Calu3 (cell line): ENCODE data around the gene LRRC4. TPM values are rescaled to one million over a fixed set of nuclear protein-coding genes. Genes with fewer than 3 reads are reported as not detected.

ENCODE experiments used
- BruUV-seq: library from RNA; stranded (reverse); fragments of 400-500 nt; replicated peaks from 2 replicates; lab custom pipeline; 2021; lab: Mats Ljungman, UMichigan
- CTCF ChIA-PET: fragments of 300-600 bp; sonication (Branson Sonifier 250); formaldehyde crosslinking; loops from one replicate; lab custom pipeline; 2022; ENCODE audit warnings: antibody characterized with exemption; lab: Charles Lee
- DNase-seq: peaks from one replicate; pipeline ENCODE4 v3.0.0; 2022
- H3K27ac Mint-ChIP-seq: one replicate; pipeline ENCODE4 v1.8.0; 2022; ENCODE audit warnings: mixed read lengths; ENCODE audit not compliant: unreplicated experiment
- H3K27me3 Mint-ChIP-seq: one replicate; pipeline ENCODE4 v1.8.0; 2022; ENCODE audit warnings: mixed read lengths; ENCODE audit not compliant: unreplicated experiment
- H3K36me3 Mint-ChIP-seq: one replicate; pipeline ENCODE4 v1.8.0; 2022; ENCODE audit warnings: mild to moderate bottlenecking, moderate library complexity, mixed read lengths; ENCODE audit not compliant: insufficient read depth, unreplicated experiment
- H3K4me1 Mint-ChIP-seq: one replicate; pipeline ENCODE4 v1.8.0; 2022; ENCODE audit warnings: mild to moderate bottlenecking, low read depth, mixed read lengths; ENCODE audit not compliant: unreplicated experiment
- H3K4me3 Mint-ChIP-seq: one replicate; pipeline ENCODE4 v1.8.0; 2022; ENCODE audit warnings: mild to moderate bottlenecking, low read depth, moderate library complexity, mixed read lengths; ENCODE audit not compliant: unreplicated experiment
- H3K9me3 Mint-ChIP-seq: one replicate; pipeline ENCODE4 v1.8.0; 2022; ENCODE audit warnings: low read depth, mixed read lengths; ENCODE audit not compliant: unreplicated experiment
- CTCF ChIP-seq: fragments of 200-600 bp; IDR thresholded peaks from one replicate; pipeline ENCODE4 v1.8.0; 2022; ENCODE audit warnings: antibody characterized with exemption; ENCODE audit not compliant: unreplicated experiment
- intact Hi-C: fragments of 100-400 bp; cut with micrococcal nuclease; formaldehyde crosslinking; loops from one replicate; pipeline ENCODE4 v1.10.0; 2022; ENCODE audit not compliant: unreplicated experiment
- total RNA-seq: library from RNA; stranded (reverse); gene quantifications from 2 replicates; pipeline ENCODE4 v1.2.3, GENCODE V29; 2022

LRRC4 gene
- total RNA-seq, 1 experiment from 2014 or later = not detected

- peaks cover 14% of the 10 kb centered on the region for H3K4me1 Mint-ChIP-seq
These were observed 3.7 kb downstream of the LRRC4 start for GRCh38 chr7:128027485-128027980.

GRCh38 chr7:128026551-128026950, 4.7 kb downstream of the LRRC4 start:
- CTCF ChIA-PET = interaction anchor here (0.6 kb wide), 2 partner anchors 23 to 116 kb away, joined by 3 to 6 read pairs; no protein-coding TSS in a partner anchor
- H3K27me3 Mint-ChIP-seq = no peaks in the 10 kb centered on the region
- no TSS peak for BruUV-seq

More at GRCh38 chr7:128027485-128027980, 3.7 kb downstream of the LRRC4 start:
- no peak for DNase-seq
- intact Hi-C loops = loop anchor here (10.0 kb wide), 1 partner anchor 323 kb away; no protein-coding TSS in a partner anchor
- BruUV-seq = no TSS peak
- peaks cover 4% of the 10 kb centered on the region for H3K36me3 Mint-ChIP-seq
- H3K9me3 Mint-ChIP-seq = no peaks in the 10 kb centered on the region
- no peaks in the 10 kb centered on the region for H3K27me3 Mint-ChIP-seq
- H3K4me3 Mint-ChIP-seq = no peak overlapping the region
- CTCF ChIA-PET = interaction anchor here (0.6 kb wide), 1 partner anchor 11 kb away, joined by 4 read pairs; no protein-coding TSS in a partner anchor
- TF ChIP-seq CTCF = no peak
- no peak overlapping the region for H3K27ac Mint-ChIP-seq

GRCh38 chr7:128025819-128026218, 5.4 kb downstream of the LRRC4 start:
- no peak overlapping the region for H3K27ac Mint-ChIP-seq
- no peaks in the 10 kb centered on the region for H3K27me3 Mint-ChIP-seq
- no peak for TF ChIP-seq CTCF
- intact Hi-C loops = loop anchor here (10.0 kb wide), 1 partner anchor 321 kb away; no protein-coding TSS in a partner anchor
- H3K36me3 Mint-ChIP-seq = peaks cover 4% of the 10 kb centered on the region
- H3K4me3 Mint-ChIP-seq = no peak overlapping the region
- no peak for DNase-seq
- peaks cover 31% of the 10 kb centered on the region for H3K4me1 Mint-ChIP-seq
- no peaks in the 10 kb centered on the region for H3K9me3 Mint-ChIP-seq
- CTCF ChIA-PET = no interaction called here
- no TSS peak for BruUV-seq

More at GRCh38 chr7:128026551-128026950, 4.7 kb downstream of the LRRC4 start:
- intact Hi-C loops = loop anchor here (10.0 kb wide), 1 partner anchor 322 kb away; no protein-coding TSS in a partner anchor
- Mint-ChIP-seq H3K36me3 (peaks cover 4% of the 10 kb centered on the region), H3K4me1 (peaks cover 24% of the 10 kb centered on the region), H3K9me3 (no peaks in the 10 kb centered on the region), H3K4me3 (no peak overlapping the region), H3K27ac (no peak overlapping the region)
- no peak for DNase-seq
- TF ChIP-seq CTCF = no peak

GRCh38 chr7:128025380-128025779, 5.9 kb downstream of the LRRC4 start:
- no peak overlapping the region for H3K27ac Mint-ChIP-seq
- H3K27me3 Mint-ChIP-seq = no peaks in the 10 kb centered on the region
- BruUV-seq = no TSS peak
- H3K4me1 Mint-ChIP-seq = peaks cover 35% of the 10 kb centered on the region
- CTCF ChIA-PET = no interaction called here
- intact Hi-C loops = loop anchor here (10.0 kb wide), 1 partner anchor 321 kb away; no protein-coding TSS in a partner anchor
- no peak for DNase-seq
- no peak overlapping the region for H3K4me3 Mint-ChIP-seq
- peaks cover 3% of the 10 kb centered on the region for H3K36me3 Mint-ChIP-seq
- TF ChIP-seq CTCF = no peak
- H3K9me3 Mint-ChIP-seq = no peaks in the 10 kb centered on the region
